ENCODE results near the gene MYOZ3.

Gene MYOZ3

DNA sequence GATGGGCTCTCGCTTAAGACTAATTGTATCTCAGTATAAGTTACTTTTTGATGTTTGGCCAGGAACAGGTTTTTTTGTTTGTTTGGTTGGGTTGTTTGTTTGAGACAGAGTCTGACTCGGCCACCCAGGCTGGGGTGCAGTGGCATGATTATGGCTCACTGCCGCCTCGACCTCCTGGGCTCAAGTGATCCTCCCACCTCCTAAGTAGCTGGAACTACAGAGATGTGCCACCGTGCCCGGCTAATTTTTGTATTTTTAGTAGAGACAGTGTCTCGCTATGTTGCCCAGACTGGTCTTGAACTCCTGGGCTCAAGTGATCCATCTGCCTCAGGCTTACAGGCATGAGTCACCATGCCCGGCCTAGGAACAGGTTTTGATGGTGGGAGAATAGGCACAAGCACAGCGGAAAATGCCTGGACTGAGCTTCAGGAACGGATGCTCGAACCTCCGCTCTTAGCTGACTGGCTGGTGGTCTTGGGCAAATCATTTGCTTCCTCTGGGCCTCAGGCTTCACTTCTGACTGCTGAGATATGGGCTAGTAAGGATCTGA, 32.0 kb upstream of the MYOZ3 start:
- Histone ChIP-seq H3K9ac (ENCODE audit: low read length) (no peak overlapping the region), H3K4me2 (ENCODE audit: low read length) (no peak overlapping the region), H3K4me3 (ENCODE audit: low read length) (no peak overlapping the region), H3K27me3 (ENCODE audit: low read depth, low read length) (no peaks in the 10 kb centered on the region), H3K9me3 (ENCODE audit: insufficient read depth, low read length) (no peaks in the 10 kb centered on the region), H4K20me1 (ENCODE audit: insufficient read depth, low read length) (no peaks in the 10 kb centered on the region), H2AFZ (ENCODE audit: low read depth, low read length) (no peak overlapping the region), H3K36me3 (replicated peaks; ENCODE audit: low read depth, low read length) (peaks cover 6% of the 10 kb centered on the region), H3K79me2 (ENCODE audit: low read length) (peaks cover 29% of the 10 kb centered on the region), H3K4me1 (ENCODE audit: low read length) (peaks cover 26% of the 10 kb centered on the region), H3K27ac (ENCODE audit: low read length) (no peak overlapping the region)
- TF ChIP-seq, protein P1, sequence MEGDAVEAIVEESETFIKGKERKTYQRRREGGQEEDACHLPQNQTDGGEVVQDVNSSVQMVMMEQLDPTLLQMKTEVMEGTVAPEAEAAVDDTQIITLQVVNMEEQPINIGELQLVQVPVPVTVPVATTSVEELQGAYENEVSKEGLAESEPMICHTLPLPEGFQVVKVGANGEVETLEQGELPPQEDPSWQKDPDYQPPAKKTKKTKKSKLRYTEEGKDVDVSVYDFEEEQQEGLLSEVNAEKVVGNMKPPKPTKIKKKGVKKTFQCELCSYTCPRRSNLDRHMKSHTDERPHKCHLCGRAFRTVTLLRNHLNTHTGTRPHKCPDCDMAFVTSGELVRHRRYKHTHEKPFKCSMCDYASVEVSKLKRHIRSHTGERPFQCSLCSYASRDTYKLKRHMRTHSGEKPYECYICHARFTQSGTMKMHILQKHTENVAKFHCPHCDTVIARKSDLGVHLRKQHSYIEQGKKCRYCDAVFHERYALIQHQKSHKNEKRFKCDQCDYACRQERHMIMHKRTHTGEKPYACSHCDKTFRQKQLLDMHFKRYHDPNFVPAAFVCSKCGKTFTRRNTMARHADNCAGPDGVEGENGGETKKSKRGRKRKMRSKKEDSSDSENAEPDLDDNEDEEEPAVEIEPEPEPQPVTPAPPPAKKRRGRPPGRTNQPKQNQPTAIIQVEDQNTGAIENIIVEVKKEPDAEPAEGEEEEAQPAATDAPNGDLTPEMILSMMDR (IDR thresholded peaks at IDR 0.05; ENCODE audit: low read depth, low read length), result no peak
- no peak for TF ChIP-seq EZH2phosphoT487 (IDR thresholded peaks at IDR 0.05; ENCODE audit: low read depth)

DNA sequence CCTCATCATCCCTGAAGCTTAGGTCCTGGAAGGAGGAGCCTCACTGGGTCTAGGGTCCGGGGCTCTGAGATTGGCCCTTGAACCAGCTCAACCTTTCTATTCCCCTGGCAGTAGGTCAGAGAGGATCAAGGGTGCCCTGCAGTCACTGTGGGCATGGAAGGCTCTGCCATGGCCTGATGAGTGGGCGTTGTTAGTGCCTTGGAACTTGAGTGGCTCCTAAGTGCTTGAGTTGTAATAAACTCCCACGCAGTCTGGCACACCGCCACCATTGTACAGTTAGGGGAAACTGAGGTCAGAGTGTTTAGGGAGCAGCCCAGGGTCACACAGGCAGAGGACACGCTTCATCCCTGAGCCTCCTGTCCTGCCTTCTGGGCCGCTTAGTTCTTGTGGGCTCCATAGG, 31.0 kb upstream of the MYOZ3 start:
- no peak overlapping the region for H3K27ac ChIP-seq (ENCODE audit: low read length)
- H3K9ac ChIP-seq (ENCODE audit: low read length), result no peak overlapping the region
- no peaks in the 10 kb centered on the region for H4K20me1 ChIP-seq (ENCODE audit: insufficient read depth, low read length)
- no peaks in the 10 kb centered on the region for H3K27me3 ChIP-seq (ENCODE audit: low read depth, low read length)
- no peak overlapping the region for H2AFZ ChIP-seq (ENCODE audit: low read depth, low read length)
- peaks cover 27% of the 10 kb centered on the region for H3K79me2 ChIP-seq (ENCODE audit: low read length)
- peaks cover 6% of the 10 kb centered on the region for H3K36me3 ChIP-seq (replicated peaks; ENCODE audit: low read depth, low read length)
- TF ChIP-seq, protein P1 (IDR thresholded peaks at IDR 0.05; ENCODE audit: low read depth, low read length), result no peak
- no peak for TF ChIP-seq EZH2phosphoT487 (IDR thresholded peaks at IDR 0.05; ENCODE audit: low read depth)
- H3K4me3 ChIP-seq (ENCODE audit: low read length), result no peak overlapping the region
- H3K4me2 ChIP-seq (ENCODE audit: low read length), result no peak overlapping the region
- H3K9me3 ChIP-seq (ENCODE audit: insufficient read depth, low read length), result no peaks in the 10 kb centered on the region
- peaks cover 23% of the 10 kb centered on the region for H3K4me1 ChIP-seq (ENCODE audit: low read length)

DNA sequence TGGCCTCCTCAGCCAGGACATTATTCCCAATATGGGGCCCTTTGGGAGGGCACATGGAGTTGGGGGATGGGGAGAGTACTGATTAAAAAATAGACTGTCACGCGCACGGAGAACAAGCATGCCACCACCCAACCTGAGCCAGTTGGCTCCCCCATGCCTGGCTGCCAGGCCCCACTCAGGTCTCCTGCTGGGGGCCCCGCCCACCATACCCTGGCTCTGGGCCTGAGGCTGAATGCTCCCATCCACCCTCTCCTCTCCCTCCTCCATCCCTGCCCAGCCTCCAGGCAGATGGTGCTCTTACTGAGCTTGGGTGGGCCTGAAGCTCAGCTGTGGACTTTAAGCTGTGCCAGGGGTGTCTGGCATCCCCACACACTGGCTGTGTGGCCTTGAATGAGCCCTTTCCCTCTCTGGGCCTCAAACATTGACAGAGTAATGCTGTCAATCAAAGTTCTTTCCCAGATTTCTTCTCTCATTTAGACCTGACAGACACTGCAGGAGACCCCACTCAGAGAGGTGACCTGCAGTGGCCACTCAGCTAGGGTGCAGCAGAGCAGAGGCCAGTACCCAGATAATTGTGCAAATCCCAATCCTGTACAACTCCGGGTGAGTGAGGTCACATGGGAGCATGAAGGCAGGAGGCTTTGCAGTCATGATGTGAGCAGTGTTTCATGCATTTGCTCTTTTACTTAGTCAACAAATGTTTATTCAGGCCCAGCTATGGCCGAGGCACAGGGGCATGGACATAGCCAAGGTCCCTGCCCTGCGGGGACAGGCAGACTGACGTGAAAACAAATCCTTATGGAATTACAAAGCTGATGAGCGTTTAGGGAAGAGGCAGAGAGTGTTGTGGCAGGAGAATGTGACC, 30.4 kb upstream of the MYOZ3 start:
- H3K36me3 ChIP-seq (replicated peaks; ENCODE audit: low read depth, low read length), result peaks cover 6% of the 10 kb centered on the region
- no peak overlapping the region for H3K4me2 ChIP-seq (ENCODE audit: low read length)
- H3K79me2 ChIP-seq (ENCODE audit: low read length), result peaks cover 20% of the 10 kb centered on the region
- H2AFZ ChIP-seq (ENCODE audit: low read depth, low read length), result no peak overlapping the region
- TF ChIP-seq, protein P1 (IDR thresholded peaks at IDR 0.05; ENCODE audit: low read depth, low read length), result no peak
- TF ChIP-seq EZH2phosphoT487 (IDR thresholded peaks at IDR 0.05; ENCODE audit: low read depth), result no peak
- H3K9me3 ChIP-seq (ENCODE audit: insufficient read depth, low read length), result no peaks in the 10 kb centered on the region
- no peaks in the 10 kb centered on the region for H4K20me1 ChIP-seq (ENCODE audit: insufficient read depth, low read length)
- no peak overlapping the region for H3K9ac ChIP-seq (ENCODE audit: low read length)
- no peaks in the 10 kb centered on the region for H3K27me3 ChIP-seq (ENCODE audit: low read depth, low read length)
- H3K27ac ChIP-seq (ENCODE audit: low read length), result no peak overlapping the region
- peaks cover 19% of the 10 kb centered on the region for H3K4me1 ChIP-seq (ENCODE audit: low read length)
- no peak overlapping the region for H3K4me3 ChIP-seq (ENCODE audit: low read length)

DNA sequence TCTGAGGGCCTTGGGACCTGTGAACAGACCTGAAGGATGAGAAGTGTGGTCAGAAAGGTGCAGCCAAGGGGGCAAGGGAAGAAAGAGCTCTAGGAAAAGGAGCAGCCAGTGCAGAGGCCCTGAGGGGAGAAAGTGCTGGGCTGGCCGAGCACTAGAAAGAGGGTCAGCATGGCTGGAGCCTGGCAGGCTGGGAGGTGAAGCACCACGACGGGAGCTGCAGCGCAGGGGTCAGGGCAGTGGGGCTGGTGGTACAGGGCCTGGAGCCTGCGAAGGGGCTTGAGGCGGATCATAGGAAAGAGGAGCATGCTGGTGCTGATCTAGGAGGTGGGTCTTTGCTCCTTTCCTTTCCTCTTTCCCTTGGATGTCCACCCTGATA, 29.7 kb upstream of the MYOZ3 start:
- no peak for TF ChIP-seq EZH2phosphoT487 (IDR thresholded peaks at IDR 0.05; ENCODE audit: low read depth)
- TF ChIP-seq, protein P1 (IDR thresholded peaks at IDR 0.05; ENCODE audit: low read depth, low read length), result no peak
- H3K36me3 ChIP-seq (replicated peaks; ENCODE audit: low read depth, low read length), result peaks cover 6% of the 10 kb centered on the region
- no peak overlapping the region for H3K9ac ChIP-seq (ENCODE audit: low read length)
- no peaks in the 10 kb centered on the region for H3K27me3 ChIP-seq (ENCODE audit: low read depth, low read length)
- peaks cover 17% of the 10 kb centered on the region for H3K79me2 ChIP-seq (ENCODE audit: low read length)
- no peak overlapping the region for H2AFZ ChIP-seq (ENCODE audit: low read depth, low read length)
- no peaks in the 10 kb centered on the region for H4K20me1 ChIP-seq (ENCODE audit: insufficient read depth, low read length)
- no peak overlapping the region for H3K4me2 ChIP-seq (ENCODE audit: low read length)
- H3K4me1 ChIP-seq (ENCODE audit: low read length), result peaks cover 13% of the 10 kb centered on the region
- no peaks in the 10 kb centered on the region for H3K9me3 ChIP-seq (ENCODE audit: insufficient read depth, low read length)
- H3K27ac ChIP-seq (ENCODE audit: low read length), result no peak overlapping the region
- H3K4me3 ChIP-seq (ENCODE audit: low read length), result no peak overlapping the region

Measured in OCI-LY3 (cell line).